ENCODE measurements around the gene INSRR. TPM values are rescaled to one million over a fixed set of nuclear protein-coding genes. Genes with fewer than 3 reads are reported as not detected.

The INSRR gene
- total RNA-seq, 4 donors from 2014 or later = not detected

DNA sequence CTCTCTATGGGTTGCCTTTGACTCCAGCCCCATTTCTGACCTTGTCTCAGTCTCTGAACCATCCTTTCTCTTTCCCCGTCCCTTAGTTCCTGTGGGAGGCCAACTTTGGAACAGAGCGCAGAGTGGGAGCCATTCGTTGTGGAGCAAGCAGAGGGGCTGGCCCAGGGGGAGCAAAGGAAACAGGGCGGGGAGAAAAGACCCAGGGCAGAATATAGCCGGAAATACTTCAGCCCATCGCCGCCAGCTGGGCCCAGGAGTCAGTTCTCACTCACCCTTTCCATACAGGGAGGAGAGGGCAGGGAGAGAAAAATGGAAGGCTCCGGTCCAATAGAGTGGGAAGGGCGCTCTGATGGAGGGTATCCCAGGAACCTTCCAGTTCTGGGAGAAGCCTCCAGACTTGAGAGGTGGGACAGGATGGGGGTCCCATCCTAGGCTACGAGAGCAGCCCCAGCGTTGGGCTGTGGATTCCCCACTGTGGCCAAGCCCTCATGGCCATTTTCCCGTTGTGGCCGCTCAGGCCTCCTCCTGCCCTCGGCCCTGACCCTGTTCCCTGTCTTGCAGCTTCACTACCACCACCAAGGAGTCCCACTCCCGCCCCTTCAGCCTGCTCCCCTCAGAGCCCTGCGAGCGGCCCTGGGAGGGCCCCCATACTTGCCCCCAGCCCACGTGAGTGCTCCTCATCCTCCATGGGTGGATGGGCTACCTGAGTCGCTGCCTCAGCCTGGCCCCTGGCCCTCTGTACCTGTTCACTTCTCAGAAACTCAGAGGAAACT, 45.5 kb upstream of the INSRR start:
- H3K4me3 ChIP-seq = no peak overlapping the region

DNA sequence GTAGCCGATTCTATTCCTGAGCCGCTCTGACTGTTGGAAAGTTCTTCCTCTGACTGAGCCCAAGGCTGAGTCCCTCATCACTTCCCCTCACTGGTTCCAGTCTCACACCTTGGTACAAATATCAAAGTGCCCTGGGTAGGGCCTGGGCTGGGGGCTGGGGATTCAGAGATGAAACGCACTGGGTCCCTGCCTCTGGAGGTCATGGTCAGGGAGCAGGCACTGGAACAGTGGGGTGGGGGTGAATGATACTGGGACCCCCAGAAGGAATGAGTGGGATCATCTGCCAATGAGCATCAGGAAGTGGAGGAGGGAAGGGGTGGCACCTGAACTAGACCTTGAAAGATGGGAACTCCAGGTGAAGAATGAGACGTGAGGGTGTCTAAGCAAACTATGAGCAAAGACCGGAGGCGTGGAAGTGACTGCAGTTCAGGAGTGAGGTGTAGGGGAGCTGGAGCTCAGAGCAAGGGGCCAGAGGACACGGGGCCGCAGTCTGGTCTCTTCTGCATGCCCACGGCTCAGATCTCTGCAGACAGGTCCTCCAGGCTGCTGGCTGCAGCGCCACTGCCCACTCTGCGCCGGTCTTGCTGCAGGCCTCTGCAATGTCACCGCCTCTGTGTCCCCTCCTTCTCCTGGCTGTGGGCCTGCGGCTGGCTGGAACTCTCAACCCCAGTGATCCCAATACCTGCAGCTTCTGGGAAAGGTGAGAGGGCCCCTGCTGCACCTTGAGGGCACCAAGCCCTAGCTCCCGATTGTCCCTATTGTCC, 44.6 kb upstream of the INSRR start:
- Histone ChIP-seq H3K4me3 (no peak overlapping the region), H3K27ac (no peak overlapping the region), H3K4me1 (peaks cover 35% of the 10 kb centered on the region), H3K27me3 (peaks cover 21% of the 10 kb centered on the region), H3K9me3 (no peaks in the 10 kb centered on the region), H3K36me3 (no peaks in the 10 kb centered on the region)
- no peak for TF ChIP-seq POLR2AphosphoS5 (IDR thresholded peaks at IDR 0.05)
- TF ChIP-seq POLR2A (IDR thresholded peaks at IDR 0.05) = no peak
- no peak for TF ChIP-seq EP300 (IDR thresholded peaks at IDR 0.05)
- TF ChIP-seq, protein P1, sequence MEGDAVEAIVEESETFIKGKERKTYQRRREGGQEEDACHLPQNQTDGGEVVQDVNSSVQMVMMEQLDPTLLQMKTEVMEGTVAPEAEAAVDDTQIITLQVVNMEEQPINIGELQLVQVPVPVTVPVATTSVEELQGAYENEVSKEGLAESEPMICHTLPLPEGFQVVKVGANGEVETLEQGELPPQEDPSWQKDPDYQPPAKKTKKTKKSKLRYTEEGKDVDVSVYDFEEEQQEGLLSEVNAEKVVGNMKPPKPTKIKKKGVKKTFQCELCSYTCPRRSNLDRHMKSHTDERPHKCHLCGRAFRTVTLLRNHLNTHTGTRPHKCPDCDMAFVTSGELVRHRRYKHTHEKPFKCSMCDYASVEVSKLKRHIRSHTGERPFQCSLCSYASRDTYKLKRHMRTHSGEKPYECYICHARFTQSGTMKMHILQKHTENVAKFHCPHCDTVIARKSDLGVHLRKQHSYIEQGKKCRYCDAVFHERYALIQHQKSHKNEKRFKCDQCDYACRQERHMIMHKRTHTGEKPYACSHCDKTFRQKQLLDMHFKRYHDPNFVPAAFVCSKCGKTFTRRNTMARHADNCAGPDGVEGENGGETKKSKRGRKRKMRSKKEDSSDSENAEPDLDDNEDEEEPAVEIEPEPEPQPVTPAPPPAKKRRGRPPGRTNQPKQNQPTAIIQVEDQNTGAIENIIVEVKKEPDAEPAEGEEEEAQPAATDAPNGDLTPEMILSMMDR (IDR thresholded peaks at IDR 0.05) = no peak
- no peak for DNase-seq (ENCODE audit: low spot score in 2 of 2)
- 74% methylated on average over 15 of the region's 15 CpGs for WGBS

More for the DNA sequence above, 45.5 kb upstream of the INSRR start:
- H3K9me3 ChIP-seq = no peaks in the 10 kb centered on the region
- TF ChIP-seq POLR2A (IDR thresholded peaks at IDR 0.05) (no peak), POLR2AphosphoS5 (IDR thresholded peaks at IDR 0.05) (no peak), EP300 (IDR thresholded peaks at IDR 0.05) (no peak)
- TF ChIP-seq, protein P1 (IDR thresholded peaks at IDR 0.05) = no peak
- no peak for DNase-seq (ENCODE audit: low spot score in 2 of 2)
- no peak overlapping the region for H3K27ac ChIP-seq
- peaks cover 27% of the 10 kb centered on the region for H3K27me3 ChIP-seq
- H3K4me1 ChIP-seq = peaks cover 38% of the 10 kb centered on the region
- 77% methylated on average over 15 of the region's 19 CpGs for WGBS
- no peaks in the 10 kb centered on the region for H3K36me3 ChIP-seq

DNA sequence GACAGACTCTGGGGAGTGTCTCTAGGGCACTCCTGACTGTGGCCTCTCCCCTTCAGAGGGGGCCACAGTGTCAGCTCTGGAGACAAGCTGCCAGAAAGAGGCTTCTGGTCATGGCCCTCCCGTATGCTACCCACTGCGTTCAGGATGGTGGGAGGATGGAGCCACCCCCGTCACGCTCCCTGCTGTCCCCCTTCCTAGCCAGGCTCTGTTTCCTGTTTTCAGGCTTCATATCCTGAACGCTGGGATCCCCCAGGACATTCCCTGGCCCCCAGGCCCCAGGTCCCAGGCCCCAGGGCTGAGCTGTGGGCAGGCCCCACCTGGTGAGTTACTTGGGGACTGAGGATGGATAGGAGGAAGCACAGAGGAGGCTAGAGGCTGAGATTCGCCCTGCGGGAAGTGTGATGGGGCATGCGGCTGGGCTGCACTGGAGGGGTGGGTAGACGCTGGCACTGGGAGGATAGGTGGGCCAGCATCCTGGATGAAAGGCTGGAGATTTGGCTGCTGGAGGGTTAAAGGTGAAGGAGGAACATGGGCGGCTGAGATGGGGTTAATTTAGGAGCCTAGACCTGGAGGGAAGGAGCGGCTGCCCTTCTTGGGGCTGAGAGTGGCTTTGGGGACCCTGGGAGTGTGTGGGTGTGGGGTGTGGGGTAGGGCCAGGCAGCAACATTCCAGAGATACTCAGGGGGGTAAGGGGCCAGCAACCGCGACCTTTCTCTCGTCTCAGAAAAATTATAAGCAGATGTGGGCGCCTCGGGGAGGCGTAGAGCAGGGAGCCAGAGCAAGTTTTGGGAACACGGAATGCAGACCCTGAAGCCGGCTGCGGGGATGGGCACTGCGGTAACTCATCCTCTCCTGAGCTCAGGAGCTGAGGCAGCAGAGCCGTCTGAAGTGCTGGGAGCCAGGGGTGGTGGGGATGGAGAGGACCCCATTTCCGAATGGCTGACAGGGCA, 43.3 kb upstream of the INSRR start:
- TF ChIP-seq, protein P1 (IDR thresholded peaks at IDR 0.05) = no peak
- TF ChIP-seq POLR2A (IDR thresholded peaks at IDR 0.05) (no peak), EP300 (IDR thresholded peaks at IDR 0.05) (no peak)
- WGBS = 72% methylated on average over 20 of the region's 23 CpGs
- H3K27ac ChIP-seq = no peak overlapping the region
- peaks cover 30% of the 10 kb centered on the region for H3K4me1 ChIP-seq
- no peak for DNase-seq (ENCODE audit: low spot score in 2 of 2)
- H3K36me3 ChIP-seq = no peaks in the 10 kb centered on the region
- H3K27me3 ChIP-seq = peaks cover 12% of the 10 kb centered on the region
- H3K4me3 ChIP-seq = no peak overlapping the region
- no peaks in the 10 kb centered on the region for H3K9me3 ChIP-seq

DNA sequence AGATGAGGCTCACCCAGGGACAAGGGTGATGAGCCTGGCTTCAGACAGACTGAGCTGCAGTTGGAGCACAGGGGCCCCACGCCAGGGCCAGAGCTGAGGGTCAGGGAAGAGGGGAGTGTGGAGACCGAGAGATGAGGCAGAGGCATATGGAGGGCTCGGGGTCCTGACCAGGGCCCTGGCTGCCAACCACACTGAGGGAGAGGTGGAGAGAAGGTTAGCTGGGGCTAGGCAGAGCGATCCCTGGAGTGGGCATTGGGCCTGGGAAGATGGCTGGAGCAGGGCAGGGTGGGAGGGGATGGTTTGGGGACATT, 42.6 kb upstream of the INSRR start:
- Histone ChIP-seq H3K27me3 (peaks cover 11% of the 10 kb centered on the region), H3K4me1 (peaks cover 30% of the 10 kb centered on the region), H3K27ac (peak overlapping the region; percentile 7), H3K9me3 (no peaks in the 10 kb centered on the region), H3K4me3 (no peak overlapping the region), H3K36me3 (no peaks in the 10 kb centered on the region)
- TF ChIP-seq POLR2A (IDR thresholded peaks at IDR 0.05) (no peak), POLR2AphosphoS5 (IDR thresholded peaks at IDR 0.05) (no peak), EP300 (IDR thresholded peaks at IDR 0.05) (no peak)
- TF ChIP-seq, protein P1 (IDR thresholded peaks at IDR 0.05) = no peak
- DNase-seq (ENCODE audit: low spot score in 2 of 2) = no peak
- WGBS = 82% methylated on average over 4 of the region's 4 CpGs

Measured in suprapubic skin (tissue), 4 donors.